HepG2 (cell line): Measurements from ENCODE around the gene NPIPB6. TPM values are rescaled to one million over a fixed set of nuclear protein-coding genes. Genes with fewer than 3 reads are reported as not detected.

Experiments
- CREB3 ChIP-seq: sonication (generic); formaldehyde crosslinking; IDR thresholded peaks from 2 replicates; pipeline ENCODE4 v1.5.0; 2020; ENCODE audit warnings: missing genetic modification reagents
- EP300 ChIP-seq, 3 experiments: sonication (generic) in 1 of 3; formaldehyde crosslinking in 1 of 3; IDR thresholded peaks; 2 replicates each; pipeline versions ENCODE4 v1.5.1 to v1.6.1; 2011 to 2020; ENCODE audit warnings: low read depth in 2 of 3, low read length in 2 of 3, borderline replicate concordance in 1 of 3, improper control_type of control experiment in 1 of 3, mild to moderate bottlenecking in 1 of 3, missing genetic modification reagents in 1 of 3, moderate library complexity in 1 of 3
- GTF3A ChIP-seq: sonication (generic); formaldehyde crosslinking; conservative IDR thresholded peaks from 2 replicates; pipeline ENCODE4 v1.4.0; 2020; ENCODE audit warnings: mild to moderate bottlenecking, missing genetic modification reagents
- HMGXB3 ChIP-seq: sonication (generic); formaldehyde crosslinking; IDR thresholded peaks from 2 replicates; pipeline ENCODE4 v1.4.0; 2020; ENCODE audit warnings: missing genetic modification reagents, borderline replicate concordance
- NRL ChIP-seq: sonication (generic); formaldehyde crosslinking; IDR thresholded peaks from 2 replicates; pipeline ENCODE4 v1.5.0; 2020; ENCODE audit warnings: missing genetic modification reagents, mild to moderate bottlenecking, moderate library complexity, borderline replicate concordance
- PBX3 ChIP-seq: sonication (generic); formaldehyde crosslinking; IDR thresholded peaks from 2 replicates; pipeline ENCODE4 v1.8.1; 2023; ENCODE audit warnings: missing genetic modification reagents, inconsistent platforms, borderline replicate concordance
- PHF20 ChIP-seq: sonication (generic); formaldehyde crosslinking; IDR thresholded peaks from 2 replicates; pipeline ENCODE4 v1.5.0; 2020; ENCODE audit warnings: mild to moderate bottlenecking, missing genetic modification reagents
- PRPF4 ChIP-seq: fragments of 200-400 bp; formaldehyde crosslinking; IDR thresholded peaks from 2 replicates; pipeline ENCODE4 v1.6.1; 2016; ENCODE audit warnings: low read length, low read depth; ENCODE audit not compliant: poor library complexity, severe bottlenecking
- RBFOX2 ChIP-seq: fragments of 200-400 bp; formaldehyde crosslinking; IDR thresholded peaks from 2 replicates; pipeline ENCODE4 v1.6.1; 2017; ENCODE audit warnings: low read depth, mild to moderate bottlenecking, low read length
- SETDB1 ChIP-seq: sonication (generic); formaldehyde crosslinking; IDR thresholded peaks from 2 replicates; pipeline ENCODE4 v1.5.1; 2020; ENCODE audit warnings: missing genetic modification reagents, mild to moderate bottlenecking, borderline replicate concordance
- SP2 ChIP-seq: sonication (generic); formaldehyde crosslinking; IDR thresholded peaks from 2 replicates; pipeline ENCODE4 v1.5.1; 2020; ENCODE audit warnings: mild to moderate bottlenecking, missing genetic modification reagents
- XRCC5 ChIP-seq: fragments of 200-400 bp; formaldehyde crosslinking; optimal IDR thresholded peaks from 2 replicates; pipeline ENCODE3; 2017; ENCODE audit warnings: mild to moderate bottlenecking, low read length
- YEATS2 ChIP-seq: sonication (generic); formaldehyde crosslinking; IDR thresholded peaks from 2 replicates; pipeline ENCODE4 v1.4.0; 2020; ENCODE audit warnings: missing genetic modification reagents, borderline replicate concordance
- ZBTB1 ChIP-seq: sonication (generic); formaldehyde crosslinking; IDR thresholded peaks from 2 replicates; pipeline ENCODE4 v1.4.0; 2020; ENCODE audit warnings: missing genetic modification reagents, borderline replicate concordance
- ZBTB21 ChIP-seq: sonication (generic); formaldehyde crosslinking; IDR thresholded peaks from 2 replicates; pipeline ENCODE4 v1.4.0; 2020; ENCODE audit warnings: missing genetic modification reagents
- ZFP90 ChIP-seq: sonication (generic); formaldehyde crosslinking; IDR thresholded peaks from 2 replicates; pipeline ENCODE4 v1.8.0; 2022; ENCODE audit warnings: missing genetic modification reagents, mild to moderate bottlenecking, inconsistent platforms, borderline replicate concordance
- ZFX ChIP-seq: sonication (generic); formaldehyde crosslinking; IDR thresholded peaks from 2 replicates; pipeline ENCODE4 v1.4.0; 2020; ENCODE audit warnings: mild to moderate bottlenecking, low read depth, missing genetic modification reagents, moderate library complexity
- ZNF18 ChIP-seq: sonication (generic); formaldehyde crosslinking; IDR thresholded peaks from 2 replicates; pipeline ENCODE4 v1.8.0; 2022; ENCODE audit warnings: mild to moderate bottlenecking, missing genetic modification reagents; ENCODE audit not compliant: insufficient replicate concordance
- ZNF343 ChIP-seq: sonication (generic); formaldehyde crosslinking; IDR thresholded peaks from 2 replicates; pipeline ENCODE4 v1.4.0; 2020; ENCODE audit warnings: mild to moderate bottlenecking, missing genetic modification reagents
- ZNF605 ChIP-seq: sonication (generic); formaldehyde crosslinking; IDR thresholded peaks from 2 replicates; pipeline ENCODE4 v1.8.0; 2022; ENCODE audit warnings: mild to moderate bottlenecking, missing genetic modification reagents
- ZNF619 ChIP-seq: sonication (generic); formaldehyde crosslinking; IDR thresholded peaks from 2 replicates; pipeline ENCODE4 v1.4.0; 2020; ENCODE audit warnings: mild to moderate bottlenecking, missing genetic modification reagents
- polyA plus RNA-seq, 8 experiments: library from polyadenylated mRNA; depleted of rRNA in 3 of 8; stranded (reverse) in 7 of 8; unstranded in 1 of 8; fragments of >200 nt; fragmentation: Illumina TruSeq in 4 of 8; extraction: Trizol in 4 of 8; gene quantifications; 2 replicates each; pipeline versions ENCODE4 v1.2.1 to v1.2.3, GENCODE V29; 2011 to 2016; ENCODE audit warnings: low read depth in 4 of 8, missing spikeins in 1 of 8, mixed read lengths in 1 of 8; ENCODE audit not compliant: insufficient read depth in 1 of 8
- total RNA-seq, 5 experiments: library from RNA; depleted of rRNA; stranded (reverse); fragments of >200 nt; fragmentation: Illumina TruSeq; extraction: Trizol; gene quantifications; 2 replicates each; pipeline ENCODE4 v1.2.3, GENCODE V29; 2016; ENCODE audit warnings: low read depth in 1 of 5

NPIPB6 gene
- total and polyA plus RNA-seq, 2 of the 13 experiments (the other 11 are each of a cell fraction or from before 2014, with no cell fraction given) = 0.25 TPM; not detected in 1

- peak; percentile 78; the same call in 1 of the 2 replicates for TF ChIP-seq ZFP90
- peak; percentile 96 for TF ChIP-seq ZBTB1 (CRISPR knock-in tag)
- peak; percentile 67 for TF ChIP-seq ZFX (CRISPR knock-in tag)
- TF ChIP-seq ZNF619 = no peak
- peak; percentile 41; the same call in 1 of the 2 replicates for TF ChIP-seq SP2 (CRISPR knock-in tag)
- no peak for TF ChIP-seq ZNF605
- TF ChIP-seq EP300 (IDR thresholded peaks at IDR 0.05; ENCODE audit: low read depth in 2 of 2, low read length in 2 of 2) = no peak
- peak; percentile 46; the same call in 1 of the 2 replicates for TF ChIP-seq EP300 (CRISPR knock-in tag; IDR thresholded peaks at IDR 0.05; ENCODE audit: borderline replicate concordance)
- TF ChIP-seq HMGXB3 (CRISPR knock-in tag) = peak; percentile 96
- TF ChIP-seq RBFOX2 = no peak
- TF ChIP-seq SETDB1 = no peak
- TF ChIP-seq ZNF18 = peak; percentile 67
- peak; percentile 47; the same call in 1 of the 2 replicates for TF ChIP-seq PHF20 (CRISPR knock-in tag)
- TF ChIP-seq GTF3A (CRISPR knock-in tag) = no peak
- TF ChIP-seq PRPF4 = no peak
- peak; percentile 74; the same call in 1 of the 2 replicates for TF ChIP-seq NRL
- peak; percentile 62; the same call in 1 of the 2 replicates for TF ChIP-seq ZNF343
- TF ChIP-seq YEATS2 (CRISPR knock-in tag) = peak; percentile 88; the same call in 1 of the 2 replicates
- peak; percentile 48 for TF ChIP-seq XRCC5
- peak; percentile 95 for TF ChIP-seq CREB3 (CRISPR knock-in tag)
- TF ChIP-seq ZBTB21 (CRISPR knock-in tag) = peak; percentile 78; the same call in 1 of the 2 replicates
- TF ChIP-seq PBX3 (CRISPR knock-in tag) = peak; percentile 93
Measured at GRCh38 chr16:28304214-28304613, 59.1 kb downstream of the NPIPB6 start (continued).
